ENCODE measurements around the gene RAP1GAP2. TPM values are rescaled to one million over a fixed set of nuclear protein-coding genes. Genes with fewer than 3 reads are reported as not detected.
A peak's percentile ranks its signal among the peaks of the same experiment; 100 is the strongest.

RAP1GAP2 gene
- total RNA-seq, 1 experiment from 2014 or later, result 72.8 TPM

DNA sequence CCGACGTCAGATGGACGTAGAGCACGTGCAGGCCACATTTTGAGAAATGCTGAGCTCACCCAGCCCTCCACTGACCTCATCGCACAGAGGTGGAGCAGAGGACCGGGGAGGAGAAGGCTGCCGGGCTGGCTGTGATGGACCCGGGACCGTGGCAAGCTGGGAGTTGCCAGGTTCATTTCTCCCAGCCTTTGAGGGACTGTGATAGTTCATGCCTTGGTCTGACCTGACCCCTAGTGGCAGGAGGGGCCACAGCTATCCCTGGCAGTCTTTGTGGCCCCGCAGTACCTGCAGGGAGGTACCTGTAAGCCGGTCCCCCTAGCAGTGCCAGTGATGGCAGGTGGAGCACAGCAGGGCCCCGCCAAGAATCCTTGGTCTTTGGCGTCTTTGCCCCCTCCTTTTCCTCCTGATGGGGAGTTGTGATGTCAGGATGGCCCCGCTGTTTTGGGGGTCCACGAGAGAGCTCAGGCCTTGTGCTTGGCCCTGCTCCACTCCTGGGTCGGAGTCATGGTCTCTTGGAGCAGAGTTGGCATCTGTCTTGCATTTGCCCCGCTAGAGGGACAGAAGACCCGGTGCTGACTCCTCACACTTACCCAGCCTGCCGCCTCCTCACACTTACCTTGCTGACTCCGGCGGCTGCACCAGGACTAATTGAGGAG, 216.8 kb downstream of the RAP1GAP2 start (continued):
- TF ChIP-seq, protein P1, sequence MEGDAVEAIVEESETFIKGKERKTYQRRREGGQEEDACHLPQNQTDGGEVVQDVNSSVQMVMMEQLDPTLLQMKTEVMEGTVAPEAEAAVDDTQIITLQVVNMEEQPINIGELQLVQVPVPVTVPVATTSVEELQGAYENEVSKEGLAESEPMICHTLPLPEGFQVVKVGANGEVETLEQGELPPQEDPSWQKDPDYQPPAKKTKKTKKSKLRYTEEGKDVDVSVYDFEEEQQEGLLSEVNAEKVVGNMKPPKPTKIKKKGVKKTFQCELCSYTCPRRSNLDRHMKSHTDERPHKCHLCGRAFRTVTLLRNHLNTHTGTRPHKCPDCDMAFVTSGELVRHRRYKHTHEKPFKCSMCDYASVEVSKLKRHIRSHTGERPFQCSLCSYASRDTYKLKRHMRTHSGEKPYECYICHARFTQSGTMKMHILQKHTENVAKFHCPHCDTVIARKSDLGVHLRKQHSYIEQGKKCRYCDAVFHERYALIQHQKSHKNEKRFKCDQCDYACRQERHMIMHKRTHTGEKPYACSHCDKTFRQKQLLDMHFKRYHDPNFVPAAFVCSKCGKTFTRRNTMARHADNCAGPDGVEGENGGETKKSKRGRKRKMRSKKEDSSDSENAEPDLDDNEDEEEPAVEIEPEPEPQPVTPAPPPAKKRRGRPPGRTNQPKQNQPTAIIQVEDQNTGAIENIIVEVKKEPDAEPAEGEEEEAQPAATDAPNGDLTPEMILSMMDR (IDR thresholded peaks at IDR 0.05), result peak; percentile 77
- TF ChIP-seq TP53 (CRISPR knock-in tag; IDR thresholded peaks at IDR 0.05) (no peak), RORB (CRISPR knock-in tag; IDR thresholded peaks at IDR 0.05) (no peak), SP1 (CRISPR knock-in tag; conservative IDR thresholded peaks at IDR 0.05) (no peak), MYBL2 (CRISPR knock-in tag; IDR thresholded peaks at IDR 0.05) (no peak)
- TF ChIP-seq, protein P2, sequence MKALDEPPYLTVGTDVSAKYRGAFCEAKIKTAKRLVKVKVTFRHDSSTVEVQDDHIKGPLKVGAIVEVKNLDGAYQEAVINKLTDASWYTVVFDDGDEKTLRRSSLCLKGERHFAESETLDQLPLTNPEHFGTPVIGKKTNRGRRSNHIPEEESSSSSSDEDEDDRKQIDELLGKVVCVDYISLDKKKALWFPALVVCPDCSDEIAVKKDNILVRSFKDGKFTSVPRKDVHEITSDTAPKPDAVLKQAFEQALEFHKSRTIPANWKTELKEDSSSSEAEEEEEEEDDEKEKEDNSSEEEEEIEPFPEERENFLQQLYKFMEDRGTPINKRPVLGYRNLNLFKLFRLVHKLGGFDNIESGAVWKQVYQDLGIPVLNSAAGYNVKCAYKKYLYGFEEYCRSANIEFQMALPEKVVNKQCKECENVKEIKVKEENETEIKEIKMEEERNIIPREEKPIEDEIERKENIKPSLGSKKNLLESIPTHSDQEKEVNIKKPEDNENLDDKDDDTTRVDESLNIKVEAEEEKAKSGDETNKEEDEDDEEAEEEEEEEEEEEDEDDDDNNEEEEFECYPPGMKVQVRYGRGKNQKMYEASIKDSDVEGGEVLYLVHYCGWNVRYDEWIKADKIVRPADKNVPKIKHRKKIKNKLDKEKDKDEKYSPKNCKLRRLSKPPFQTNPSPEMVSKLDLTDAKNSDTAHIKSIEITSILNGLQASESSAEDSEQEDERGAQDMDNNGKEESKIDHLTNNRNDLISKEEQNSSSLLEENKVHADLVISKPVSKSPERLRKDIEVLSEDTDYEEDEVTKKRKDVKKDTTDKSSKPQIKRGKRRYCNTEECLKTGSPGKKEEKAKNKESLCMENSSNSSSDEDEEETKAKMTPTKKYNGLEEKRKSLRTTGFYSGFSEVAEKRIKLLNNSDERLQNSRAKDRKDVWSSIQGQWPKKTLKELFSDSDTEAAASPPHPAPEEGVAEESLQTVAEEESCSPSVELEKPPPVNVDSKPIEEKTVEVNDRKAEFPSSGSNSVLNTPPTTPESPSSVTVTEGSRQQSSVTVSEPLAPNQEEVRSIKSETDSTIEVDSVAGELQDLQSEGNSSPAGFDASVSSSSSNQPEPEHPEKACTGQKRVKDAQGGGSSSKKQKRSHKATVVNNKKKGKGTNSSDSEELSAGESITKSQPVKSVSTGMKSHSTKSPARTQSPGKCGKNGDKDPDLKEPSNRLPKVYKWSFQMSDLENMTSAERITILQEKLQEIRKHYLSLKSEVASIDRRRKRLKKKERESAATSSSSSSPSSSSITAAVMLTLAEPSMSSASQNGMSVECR (CRISPR knock-in tag; IDR thresholded peaks at IDR 0.05; ENCODE audit: borderline replicate concordance), result no peak
- TF ChIP-seq, protein P3, sequence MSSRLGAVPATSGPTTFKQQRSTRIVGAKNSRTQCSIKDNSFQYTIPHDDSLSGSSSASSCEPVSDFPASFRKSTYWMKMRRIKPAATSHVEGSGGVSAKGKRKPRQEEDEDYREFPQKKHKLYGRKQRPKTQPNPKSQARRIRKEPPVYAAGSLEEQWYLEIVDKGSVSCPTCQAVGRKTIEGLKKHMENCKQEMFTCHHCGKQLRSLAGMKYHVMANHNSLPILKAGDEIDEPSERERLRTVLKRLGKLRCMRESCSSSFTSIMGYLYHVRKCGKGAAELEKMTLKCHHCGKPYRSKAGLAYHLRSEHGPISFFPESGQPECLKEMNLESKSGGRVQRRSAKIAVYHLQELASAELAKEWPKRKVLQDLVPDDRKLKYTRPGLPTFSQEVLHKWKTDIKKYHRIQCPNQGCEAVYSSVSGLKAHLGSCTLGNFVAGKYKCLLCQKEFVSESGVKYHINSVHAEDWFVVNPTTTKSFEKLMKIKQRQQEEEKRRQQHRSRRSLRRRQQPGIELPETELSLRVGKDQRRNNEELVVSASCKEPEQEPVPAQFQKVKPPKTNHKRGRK (CRISPR knock-in tag; IDR thresholded peaks at IDR 0.05; ENCODE audit: borderline replicate concordance), result no peak
- TF ChIP-seq, protein P4, sequence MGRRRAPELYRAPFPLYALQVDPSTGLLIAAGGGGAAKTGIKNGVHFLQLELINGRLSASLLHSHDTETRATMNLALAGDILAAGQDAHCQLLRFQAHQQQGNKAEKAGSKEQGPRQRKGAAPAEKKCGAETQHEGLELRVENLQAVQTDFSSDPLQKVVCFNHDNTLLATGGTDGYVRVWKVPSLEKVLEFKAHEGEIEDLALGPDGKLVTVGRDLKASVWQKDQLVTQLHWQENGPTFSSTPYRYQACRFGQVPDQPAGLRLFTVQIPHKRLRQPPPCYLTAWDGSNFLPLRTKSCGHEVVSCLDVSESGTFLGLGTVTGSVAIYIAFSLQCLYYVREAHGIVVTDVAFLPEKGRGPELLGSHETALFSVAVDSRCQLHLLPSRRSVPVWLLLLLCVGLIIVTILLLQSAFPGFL (CRISPR knock-in tag; IDR thresholded peaks at IDR 0.05; ENCODE audit: borderline replicate concordance), result no peak
- TF ChIP-seq, protein P5, sequence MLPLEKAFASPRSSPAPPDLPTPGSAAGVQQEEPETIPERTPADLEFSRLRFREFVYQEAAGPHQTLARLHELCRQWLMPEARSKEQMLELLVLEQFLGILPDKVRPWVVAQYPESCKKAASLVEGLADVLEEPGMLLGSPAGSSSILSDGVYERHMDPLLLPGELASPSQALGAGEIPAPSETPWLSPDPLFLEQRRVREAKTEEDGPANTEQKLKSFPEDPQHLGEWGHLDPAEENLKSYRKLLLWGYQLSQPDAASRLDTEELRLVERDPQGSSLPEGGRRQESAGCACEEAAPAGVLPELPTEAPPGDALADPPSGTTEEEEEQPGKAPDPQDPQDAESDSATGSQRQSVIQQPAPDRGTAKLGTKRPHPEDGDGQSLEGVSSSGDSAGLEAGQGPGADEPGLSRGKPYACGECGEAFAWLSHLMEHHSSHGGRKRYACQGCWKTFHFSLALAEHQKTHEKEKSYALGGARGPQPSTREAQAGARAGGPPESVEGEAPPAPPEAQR (CRISPR knock-in tag; IDR thresholded peaks at IDR 0.05), result no peak
- TF ChIP-seq, protein P6, sequence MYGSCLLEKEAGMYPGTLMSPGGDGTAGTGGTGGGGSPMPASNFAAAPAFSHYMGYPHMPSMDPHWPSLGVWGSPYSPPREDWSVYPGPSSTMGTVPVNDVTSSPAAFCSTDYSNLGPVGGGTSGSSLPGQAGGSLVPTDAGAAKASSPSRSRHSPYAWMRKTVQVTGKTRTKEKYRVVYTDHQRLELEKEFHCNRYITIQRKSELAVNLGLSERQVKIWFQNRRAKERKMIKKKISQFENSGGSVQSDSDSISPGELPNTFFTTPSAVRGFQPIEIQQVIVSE (CRISPR knock-in tag; IDR thresholded peaks at IDR 0.05; ENCODE audit: borderline replicate concordance), result no peak
- TF ChIP-seq, protein P7, sequence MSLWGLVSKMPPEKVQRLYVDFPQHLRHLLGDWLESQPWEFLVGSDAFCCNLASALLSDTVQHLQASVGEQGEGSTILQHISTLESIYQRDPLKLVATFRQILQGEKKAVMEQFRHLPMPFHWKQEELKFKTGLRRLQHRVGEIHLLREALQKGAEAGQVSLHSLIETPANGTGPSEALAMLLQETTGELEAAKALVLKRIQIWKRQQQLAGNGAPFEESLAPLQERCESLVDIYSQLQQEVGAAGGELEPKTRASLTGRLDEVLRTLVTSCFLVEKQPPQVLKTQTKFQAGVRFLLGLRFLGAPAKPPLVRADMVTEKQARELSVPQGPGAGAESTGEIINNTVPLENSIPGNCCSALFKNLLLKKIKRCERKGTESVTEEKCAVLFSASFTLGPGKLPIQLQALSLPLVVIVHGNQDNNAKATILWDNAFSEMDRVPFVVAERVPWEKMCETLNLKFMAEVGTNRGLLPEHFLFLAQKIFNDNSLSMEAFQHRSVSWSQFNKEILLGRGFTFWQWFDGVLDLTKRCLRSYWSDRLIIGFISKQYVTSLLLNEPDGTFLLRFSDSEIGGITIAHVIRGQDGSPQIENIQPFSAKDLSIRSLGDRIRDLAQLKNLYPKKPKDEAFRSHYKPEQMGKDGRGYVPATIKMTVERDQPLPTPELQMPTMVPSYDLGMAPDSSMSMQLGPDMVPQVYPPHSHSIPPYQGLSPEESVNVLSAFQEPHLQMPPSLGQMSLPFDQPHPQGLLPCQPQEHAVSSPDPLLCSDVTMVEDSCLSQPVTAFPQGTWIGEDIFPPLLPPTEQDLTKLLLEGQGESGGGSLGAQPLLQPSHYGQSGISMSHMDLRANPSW (CRISPR knock-in tag; conservative IDR thresholded peaks at IDR 0.05; ENCODE audit: low read depth), result no peak
